Melanocyte of skin (primary cell): ENCODE measurements around the gene FAM200A. TPM values are rescaled to one million over a fixed set of nuclear protein-coding genes. Genes with fewer than 3 reads are reported as not detected.

ENCODE experiments used
- total RNA-seq, 2 donors: library from RNA; depleted of rRNA; stranded (reverse); fragments of >200 nt; gene quantifications; 2 replicates each; pipeline ENCODE4 v1.2.3, GENCODE V29; 2012

The FAM200A gene
- total RNA-seq, result 1 to 10 TPM; 7.0 to 7.6 TPM

DNA sequence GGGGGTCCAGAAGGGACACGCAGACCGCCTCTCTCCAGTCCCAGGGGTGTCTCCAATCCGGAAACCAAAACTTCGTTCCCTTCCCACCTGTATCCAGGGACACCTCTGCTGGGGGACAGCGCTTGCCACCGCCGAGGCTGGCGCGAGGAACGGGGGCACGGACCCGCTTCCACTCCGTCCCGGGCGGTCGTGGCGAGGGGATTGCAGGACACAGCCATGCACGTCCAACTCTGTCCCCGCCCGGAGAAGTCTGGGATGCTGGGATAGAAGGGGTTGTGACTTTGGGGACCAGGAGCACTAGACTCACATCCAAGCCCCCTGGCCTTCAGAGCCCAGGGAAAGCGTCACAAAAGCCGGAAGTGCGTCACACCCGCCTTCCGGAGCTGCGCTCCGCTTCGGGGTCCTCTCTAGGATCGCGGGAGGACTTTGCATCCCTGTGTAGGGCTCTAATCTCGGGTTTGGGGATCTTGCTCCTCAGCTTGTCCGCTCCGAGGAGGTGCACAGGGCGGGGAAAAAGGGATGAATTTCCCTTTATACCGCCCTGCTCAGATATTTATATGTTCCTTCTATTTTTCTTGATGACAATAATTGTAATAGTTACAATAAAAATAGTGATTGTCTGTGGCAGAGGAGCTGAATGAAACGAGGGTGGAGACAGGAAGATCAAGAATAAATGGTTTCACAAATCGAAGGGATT, at the start of gene FAM200A:
Gene FAM200A (minus strand): TSS at position 348 of the 697 bp plus-strand sequence. CDS start 3,707 bp downstream, outside the sequence.

DNA sequence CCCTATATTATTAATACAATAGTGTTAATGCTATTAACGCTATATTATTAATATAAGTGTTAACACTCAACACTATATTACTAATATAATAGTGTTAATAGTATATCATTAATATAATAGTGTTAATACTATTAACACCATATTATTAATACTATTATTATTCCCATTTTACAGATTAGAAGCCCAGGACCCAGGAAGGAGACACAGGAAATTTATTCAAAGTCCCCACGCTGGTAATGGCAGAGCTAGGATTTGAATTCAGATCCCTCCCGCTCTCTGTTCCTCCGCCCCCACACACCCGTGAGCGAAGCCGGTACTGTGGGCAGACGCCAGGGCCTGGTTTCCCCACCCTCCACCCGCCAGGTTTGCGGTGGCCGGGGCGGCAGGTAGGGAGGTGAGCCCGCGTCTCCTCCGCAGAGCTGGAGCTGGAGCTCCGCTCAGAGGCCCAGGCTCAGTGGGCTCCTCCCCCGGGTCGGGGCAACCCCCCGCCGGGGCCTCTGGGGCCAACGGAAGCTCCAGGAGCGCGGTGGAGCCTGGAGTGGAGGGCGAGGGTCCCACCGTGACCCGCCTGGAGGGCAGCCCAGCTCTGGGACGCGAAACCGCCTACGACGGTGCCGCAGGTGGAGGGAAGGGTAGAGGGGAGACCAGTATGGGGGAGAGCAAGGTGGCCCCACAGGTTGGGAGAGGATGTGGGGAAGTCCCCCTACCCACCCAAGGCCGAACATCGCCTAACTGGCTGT, 46.0 kb upstream of the FAM200A start, which contains the start of gene TMEM225B:
Gene TMEM225B (plus strand): TSS at position 506 of the 740 bp plus-strand sequence. CDS start 6,122 bp downstream, outside the sequence.

DNA sequence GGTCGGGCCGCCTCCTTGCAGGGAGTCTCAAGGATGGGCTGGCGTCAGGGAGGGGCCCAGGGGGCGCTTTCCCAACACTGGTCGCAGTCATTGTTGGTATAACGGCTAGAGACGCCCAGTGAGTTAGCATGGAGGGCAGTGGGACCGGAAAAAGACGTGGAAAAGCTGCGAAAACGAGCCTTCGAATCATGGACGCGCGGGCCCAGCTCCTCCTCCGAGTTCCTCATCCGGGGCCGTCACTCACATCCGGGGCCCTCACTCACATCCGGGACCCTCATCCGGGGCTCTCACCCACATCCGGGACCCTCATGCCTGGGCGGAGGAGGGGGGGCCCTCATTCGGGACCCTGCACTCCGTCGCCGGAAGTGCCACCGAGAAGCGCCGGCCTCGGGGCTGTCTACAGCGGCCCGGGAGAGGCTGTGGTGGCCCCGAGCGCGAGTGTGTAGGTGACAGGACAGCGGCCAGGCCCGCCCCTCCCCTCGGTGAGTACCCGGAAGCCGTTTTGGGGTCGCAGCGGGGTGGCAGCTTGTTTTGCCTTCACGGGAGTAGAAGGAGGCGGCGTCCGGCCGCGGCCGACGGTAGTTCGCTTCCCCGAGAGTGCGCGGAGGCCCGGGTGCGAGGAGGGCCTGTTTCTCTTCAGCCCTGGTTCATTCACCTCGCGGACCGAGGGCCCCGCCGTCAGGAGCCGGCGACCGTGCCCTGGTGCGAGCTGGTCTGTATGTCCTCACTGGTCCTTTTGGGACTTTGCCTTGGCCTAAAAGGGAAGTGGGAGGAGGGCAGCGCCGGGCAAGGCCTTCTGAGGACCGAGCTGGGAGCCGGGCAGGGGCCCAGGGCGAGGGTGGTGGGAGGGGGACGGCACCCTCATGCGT, 6.6 kb upstream of the FAM200A start, which contains the start of gene ZNF655:
Gene ZNF655 (plus strand): TSS at position 337 of the 869 bp plus-strand sequence. CDS start 1,918 bp downstream, outside the sequence.

DNA sequence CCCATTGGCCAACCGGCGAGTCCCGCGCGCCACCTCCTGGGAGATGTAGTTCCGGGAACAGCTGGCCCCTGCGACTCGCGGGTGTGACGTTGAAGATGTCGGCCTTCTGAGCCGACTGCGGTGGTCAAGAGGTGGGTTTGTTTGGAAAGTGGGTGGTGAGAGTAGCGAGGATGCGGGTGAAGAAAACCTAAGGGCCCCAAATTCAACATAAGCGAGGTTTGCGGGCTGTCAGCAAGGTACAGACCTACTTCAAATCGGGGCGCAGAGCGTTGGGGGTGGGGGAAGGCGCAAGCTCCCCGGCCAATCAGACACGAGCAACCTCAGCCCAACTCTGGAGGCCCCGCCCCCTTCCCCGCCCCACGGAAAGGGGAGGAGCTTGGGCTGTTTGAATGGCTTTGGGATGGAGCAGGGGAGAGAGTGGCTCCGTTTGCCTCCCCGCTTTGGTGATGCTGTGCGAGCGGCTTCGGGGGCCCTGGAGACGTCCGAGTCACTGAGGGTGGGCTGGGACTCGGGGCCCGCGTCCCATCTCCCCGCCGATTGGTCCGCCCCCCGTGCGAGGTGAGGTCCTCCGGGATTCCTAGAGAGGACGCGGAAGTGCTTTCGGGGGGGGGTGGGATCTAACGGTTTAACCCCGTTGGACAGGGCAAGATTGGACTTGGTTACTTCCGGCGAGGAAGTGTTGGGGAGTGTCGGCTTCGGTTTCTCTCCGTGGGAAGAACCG, 47.2 kb downstream of the FAM200A start, which contains the start of gene ZKSCAN5:
Gene ZKSCAN5 (plus strand): TSS at position 60 of the 721 bp plus-strand sequence. CDS start 1,383 bp downstream, outside the sequence.

DNA sequence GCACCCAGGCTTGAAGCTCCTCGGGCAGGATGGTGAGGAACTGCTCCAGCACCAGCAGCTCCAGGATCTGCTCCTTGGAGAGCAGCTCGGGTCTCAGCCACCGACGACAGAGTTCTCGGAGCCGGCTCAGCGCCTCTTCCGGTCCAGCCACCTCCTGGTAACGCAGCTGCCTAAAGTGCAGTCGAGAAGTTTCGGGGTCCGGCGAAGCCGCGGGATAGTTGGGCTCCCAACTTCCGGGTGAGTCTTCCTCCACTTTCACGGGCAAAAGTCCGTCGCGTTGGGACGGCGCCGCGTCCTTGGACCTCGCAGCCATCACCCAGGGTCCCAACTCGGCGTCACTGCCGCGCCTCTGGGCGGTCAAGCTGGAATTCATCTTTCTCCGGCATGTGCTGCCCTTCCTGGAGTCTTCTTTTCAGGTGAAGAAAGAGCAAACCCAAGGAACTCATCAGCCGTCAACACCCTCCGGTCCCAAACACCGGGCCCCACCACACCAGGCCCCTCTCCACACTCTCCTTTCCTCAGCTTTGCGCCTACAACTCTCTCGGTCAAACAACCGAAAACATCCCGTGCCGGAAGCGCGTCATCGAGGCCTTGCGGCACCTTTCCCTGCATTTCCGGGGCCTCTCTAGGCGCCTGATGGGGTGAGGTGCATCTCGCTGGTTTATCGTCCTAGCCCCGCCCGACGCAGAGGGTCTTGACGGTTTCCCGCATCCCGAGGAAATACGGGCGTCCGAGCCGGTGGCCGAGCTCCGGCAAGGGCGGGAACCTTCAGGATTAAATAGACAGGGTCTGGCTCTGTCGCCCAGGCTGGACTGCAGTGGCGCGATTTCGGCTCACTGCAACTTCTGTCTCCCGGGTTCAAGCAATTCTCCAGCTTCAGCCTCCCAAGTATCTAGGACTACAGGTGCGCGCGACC, 51.9 kb downstream of the FAM200A start, which contains the start of gene ZNF394:
Gene ZNF394 (minus strand): TSS at position 561 of the 916 bp plus-strand sequence. CDS start 188 bp downstream, at position 373.

Other genes with a start within 250 kb of the FAM200A start
- 100 to 1,000 TPM; 146 to 188 TPM for gene ARPC1A, start 226.2 kb downstream of the FAM200A start, total RNA-seq
- 100 to 1,000 TPM; 549 to 734 TPM for gene ARPC1B, start 177.4 kb downstream of the FAM200A start, total RNA-seq
- gene PDAP1, start 143.5 kb downstream of the FAM200A start, total RNA-seq, result 10 to 100 TPM; 35.8 to 44.3 TPM
- gene BUD31, start 143.1 kb downstream of the FAM200A start, total RNA-seq, result 100 to 1,000 TPM in 1 of 2 donors, 10 to 100 TPM in 1; 85.0 to 108 TPM
- 10 to 100 TPM in 1 of 2 donors, 1 to 10 TPM in 1; 7.2 to 10.3 TPM for gene PTCD1, start 113.3 kb downstream of the FAM200A start, total RNA-seq
- gene CPSF4, start 113.2 kb downstream of the FAM200A start, total RNA-seq, result 10 to 100 TPM; 24.4 to 28.3 TPM
- 100 to 1,000 TPM; 642 to 691 TPM for gene ATP5MF, start 85.9 kb downstream of the FAM200A start, total RNA-seq
- 10 to 100 TPM in 1 of 2 donors, 1 to 10 TPM in 1; 8.6 to 14.3 TPM for gene ZNF789, start 79.2 kb downstream of the FAM200A start, total RNA-seq
- 10 to 100 TPM; 29.3 to 30.3 TPM for gene ZNF394, start 51.8 kb downstream of the FAM200A start, total RNA-seq
- 10 to 100 TPM; 13.1 to 14.3 TPM for gene ZKSCAN5, start 47.5 kb downstream of the FAM200A start, total RNA-seq
- gene ZNF655, start 6.5 kb upstream of the FAM200A start, total RNA-seq, result 10 to 100 TPM; 48.6 to 53.3 TPM
- gene TMEM225B, start 46.2 kb upstream of the FAM200A start, total RNA-seq, result under 1 TPM; under 0.01 to 0.33 TPM
- 10 to 100 TPM in 1 of 2 donors, 1 to 10 TPM in 1; 8.9 to 15.3 TPM for gene ZSCAN25, start 64.8 kb upstream of the FAM200A start, total RNA-seq
- gene CYP3A5, start 127.9 kb upstream of the FAM200A start, total RNA-seq, result under 1 TPM in 1 of 2 donors, not detected in 1; under 0.01 TPM
- gene CYP3A7, start 183.1 kb upstream of the FAM200A start, total RNA-seq, result not detected
- gene CYP3A4, start 232.1 kb upstream of the FAM200A start, total RNA-seq, result not detected